Activated T-helper 1 cell treated with Interleukin-2 at 50 U/mL for 16 hours (primary cell): Measurements from ENCODE around the gene RBM38.

Experiments
- DNase-seq: peaks from one replicate; pipeline ENCODE4 v3.0.0-alpha.2; 2020; ENCODE audit warnings: low read depth

The RBM38 gene

DNA sequence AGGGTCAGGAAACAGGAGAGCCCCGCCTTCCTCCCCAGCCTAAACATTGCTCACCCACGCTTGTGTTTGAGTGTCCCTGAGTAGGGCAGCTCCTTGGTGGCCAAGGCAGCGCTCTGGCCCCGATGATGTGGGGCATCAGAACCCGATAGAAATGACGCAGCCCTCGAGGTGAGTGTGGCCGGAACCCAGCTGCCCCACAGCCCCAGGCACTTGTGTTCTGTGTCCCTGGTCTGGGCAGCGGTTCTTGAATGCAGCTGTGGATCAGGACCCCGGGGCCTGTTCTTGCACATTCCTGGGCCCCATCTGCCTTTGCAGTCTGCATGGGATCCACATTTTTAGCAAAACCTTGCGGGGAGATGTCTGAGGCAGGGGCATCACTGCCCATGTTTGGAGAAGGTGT, 12.8 kb downstream of the RBM38 start:
- no peak for DNase-seq

- no peak for DNase-seq
Measured at GRCh38 chr20:57404419-57405072, 13.3 kb downstream of the RBM38 start.

GRCh38 chr20:57405236-57406016, 14.2 kb downstream of the RBM38 start:
- DNase-seq, result no peak

DNA sequence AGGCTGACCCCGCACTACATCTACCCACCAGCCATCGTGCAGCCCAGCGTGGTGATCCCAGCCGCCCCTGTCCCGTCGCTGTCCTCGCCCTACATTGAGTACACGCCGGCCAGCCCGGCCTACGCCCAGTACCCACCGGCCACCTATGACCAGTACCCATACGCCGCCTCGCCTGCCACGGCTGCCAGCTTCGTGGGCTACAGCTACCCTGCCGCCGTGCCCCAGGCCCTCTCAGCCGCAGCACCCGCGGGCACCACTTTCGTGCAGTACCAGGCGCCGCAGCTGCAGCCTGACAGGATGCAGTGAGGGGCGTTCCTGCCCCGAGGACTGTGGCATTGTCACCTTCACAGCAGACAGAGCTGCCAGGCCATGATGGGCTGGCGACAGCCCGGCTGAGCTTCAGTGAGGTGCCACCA, 16.4 kb downstream of the RBM38 start:
- DNase-seq, result no peak

DNA sequence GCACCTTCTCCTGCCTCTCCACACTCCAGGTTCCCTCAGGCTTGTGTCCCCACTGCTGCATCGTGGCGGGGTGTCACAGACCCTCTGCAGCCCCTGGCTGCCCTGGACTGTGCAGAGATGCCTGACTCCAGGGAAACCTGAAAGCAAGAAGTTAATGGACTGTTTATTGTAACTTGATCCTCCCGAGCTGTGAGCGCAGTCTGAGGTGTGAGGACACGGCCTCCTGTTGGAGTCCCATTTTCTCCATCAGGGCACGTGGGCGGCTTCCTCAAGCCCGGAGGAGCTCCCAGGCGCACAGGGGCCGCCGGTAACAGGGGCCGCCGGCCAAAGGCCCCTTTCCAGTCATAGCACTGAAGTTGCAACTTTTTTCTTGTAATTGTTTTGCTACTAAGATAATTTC, 16.9 kb downstream of the RBM38 start:
- DNase-seq, result no peak

DNA sequence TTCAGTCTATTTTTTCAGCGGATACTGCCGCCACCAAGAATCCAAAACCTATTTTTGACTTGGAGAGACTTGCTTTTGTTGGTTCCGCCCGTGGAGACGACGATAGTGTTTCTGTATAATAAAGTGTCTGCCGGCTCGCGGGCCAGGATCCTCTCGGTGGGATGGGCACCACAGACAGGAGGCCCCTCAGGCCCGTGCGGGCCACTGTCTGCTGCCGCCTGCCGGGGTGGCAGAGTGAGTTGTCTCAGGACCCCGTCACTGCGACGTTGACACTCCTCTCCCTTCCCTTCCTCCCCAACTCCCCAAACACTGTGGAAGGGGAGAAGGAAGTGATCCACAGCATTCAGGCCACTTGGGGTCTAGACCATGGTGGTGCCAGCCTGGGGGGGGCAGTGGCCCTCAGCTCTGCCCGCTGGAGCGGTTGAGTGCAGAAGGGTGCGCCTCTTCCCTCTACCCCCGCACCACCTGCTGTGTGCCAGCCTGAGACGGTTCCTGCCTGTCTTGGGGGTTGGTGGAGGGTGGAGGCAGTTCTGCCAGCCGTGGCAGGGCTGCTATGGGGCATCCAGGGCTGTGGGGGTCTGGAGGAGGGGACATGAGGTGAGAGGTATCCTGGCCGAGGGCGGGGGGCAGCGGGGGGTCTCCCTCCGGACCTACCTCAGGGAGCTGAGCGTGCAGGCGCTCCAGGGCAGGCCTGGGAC, 17.5 kb downstream of the RBM38 start:
- DNase-seq, result no peak

GRCh38 chr20:57409316-57409671, 18.1 kb downstream of the RBM38 start:
- no peak for DNase-seq

GRCh38 chr20:57409672-57410397, 18.6 kb downstream of the RBM38 start:
- no peak for DNase-seq

DNA sequence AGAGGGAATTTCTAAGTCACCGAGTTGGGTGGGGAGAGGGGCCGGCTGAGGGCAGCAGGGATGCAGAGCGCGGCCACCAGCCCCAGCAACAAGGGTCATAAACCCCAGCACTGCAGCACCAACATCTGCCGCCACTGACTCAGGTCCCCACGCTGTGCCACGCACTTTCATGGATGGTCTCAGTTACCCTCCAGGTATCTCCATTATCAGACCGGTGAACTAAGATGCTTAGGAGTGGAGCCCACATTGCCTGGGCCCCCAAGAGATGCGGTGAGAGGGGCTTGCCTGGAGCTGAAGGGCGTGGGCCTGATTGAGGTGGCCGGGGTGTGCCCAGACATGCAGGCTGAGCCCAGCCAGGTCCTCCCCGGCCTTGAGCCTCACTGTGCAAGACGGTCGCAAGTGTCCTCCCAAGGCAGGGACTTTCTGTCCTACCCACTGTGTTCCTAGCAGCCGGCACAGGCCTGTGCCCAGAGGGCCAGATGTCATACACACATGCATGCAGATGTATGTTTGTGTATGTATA, 19.3 kb downstream of the RBM38 start:
- no peak for DNase-seq

- no peak for DNase-seq
Measured at GRCh38 chr20:57410924-57411323, 19.7 kb downstream of the RBM38 start.

- no peak for DNase-seq
Measured at GRCh38 chr20:57411406-57412283, 20.4 kb downstream of the RBM38 start.

GRCh38 chr20:57412347-57413029, 21.3 kb downstream of the RBM38 start:
- no peak for DNase-seq

DNA sequence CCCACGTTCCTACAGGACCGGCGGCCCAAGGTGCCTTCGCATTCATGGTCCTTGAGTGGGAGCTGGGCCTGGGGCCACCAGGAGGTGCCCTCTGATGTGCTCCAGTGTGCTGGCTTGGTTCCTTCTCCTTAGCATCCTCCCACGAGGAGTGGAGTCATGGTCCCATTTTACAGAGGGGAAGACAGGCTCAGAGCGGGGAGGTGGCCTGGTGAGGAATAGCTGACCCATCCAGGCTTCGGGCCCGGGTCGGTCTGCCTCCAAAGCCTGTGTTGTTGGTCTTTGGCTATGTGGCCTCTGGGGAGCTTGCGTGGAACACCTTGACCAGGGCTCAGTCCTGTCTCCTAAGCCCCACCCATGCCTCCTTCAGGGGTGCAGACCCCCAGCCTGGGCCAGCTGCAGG, 22.8 kb downstream of the RBM38 start:
- DNase-seq, result no peak

GRCh38 chr20:57414867-57415592, 23.8 kb downstream of the RBM38 start:
- no peak for DNase-seq

GRCh38 chr20:57415771-57416170, 24.6 kb downstream of the RBM38 start:
- DNase-seq, result no peak

DNA sequence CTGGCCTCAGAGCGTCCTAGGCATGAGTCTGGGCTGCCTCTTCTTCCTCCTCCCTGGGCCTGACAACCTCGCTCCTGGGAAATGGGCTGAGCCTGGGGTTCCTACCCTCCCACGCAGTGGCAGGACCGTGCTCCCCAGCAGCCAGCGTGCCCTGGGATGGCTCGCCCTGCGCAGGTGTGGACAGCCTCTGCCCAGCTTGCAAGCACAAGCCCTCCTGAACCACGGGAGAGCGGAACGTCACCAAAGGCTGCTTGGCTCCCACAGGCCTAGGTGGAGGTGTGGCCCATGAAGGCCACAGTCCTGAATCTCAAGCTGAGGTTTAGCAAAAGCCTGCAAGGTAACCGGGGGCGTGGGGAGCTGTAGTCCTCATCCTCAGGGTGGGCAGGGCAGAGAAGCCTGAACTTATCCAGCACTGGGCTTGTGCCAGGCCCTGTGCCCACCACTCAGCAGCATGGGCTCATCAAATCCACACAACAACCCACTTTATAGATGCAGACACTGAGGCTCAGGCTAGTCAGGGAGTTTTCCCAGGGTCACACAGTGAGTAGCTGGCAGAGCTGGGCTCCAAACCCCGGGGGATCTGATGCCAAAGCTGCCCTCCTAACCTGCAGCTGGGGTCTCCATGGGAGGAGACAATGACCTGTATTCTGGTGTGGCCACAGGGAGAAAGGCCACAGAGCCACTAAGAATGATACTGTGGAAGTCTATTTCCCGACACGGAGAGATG, 25.3 kb downstream of the RBM38 start:
- DNase-seq, result no peak

DNA sequence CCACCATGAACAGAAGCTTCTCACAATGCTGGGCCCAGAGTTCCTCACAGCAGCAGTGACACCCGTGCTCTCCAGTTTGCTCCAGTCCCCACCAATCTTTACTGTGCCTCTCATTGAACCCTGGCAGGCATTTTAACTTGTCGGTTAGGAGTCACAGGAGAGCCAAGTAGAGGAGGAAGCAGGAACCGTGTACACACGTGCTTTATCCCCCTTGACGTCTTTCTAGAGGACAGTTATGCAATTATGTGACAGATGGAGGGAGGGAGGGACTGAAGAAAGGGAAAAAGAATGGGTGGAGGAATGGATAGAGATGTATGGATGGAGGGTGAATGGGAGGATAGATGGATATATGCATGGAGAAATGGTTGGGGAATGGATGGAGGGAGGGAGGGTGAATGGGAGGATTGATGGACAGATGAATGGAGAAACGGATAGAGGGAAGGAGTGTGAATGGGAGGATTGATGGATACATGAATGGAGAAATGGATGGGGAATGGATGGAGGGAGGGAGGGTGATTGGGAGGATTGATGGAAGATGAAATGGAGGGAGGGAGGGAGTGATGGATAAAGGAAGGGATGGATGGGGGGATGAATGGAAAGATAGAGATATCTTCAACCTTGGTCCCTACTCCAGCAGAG, 26.0 kb downstream of the RBM38 start:
- no peak for DNase-seq

- DNase-seq, result no peak
Measured at GRCh38 chr20:57417830-57418780, 26.9 kb downstream of the RBM38 start.
